Body of pancreas (tissue), 4 donors: ENCODE data around the gene MXI1. TPM values are rescaled to one million over a fixed set of nuclear protein-coding genes. Genes with fewer than 3 reads are reported as not detected.
"Not testable (repeated sequence)": the region's sequence is repeated elsewhere in the genome, so short reads cannot be mapped to it uniquely, and the experiment has no call there.

ENCODE experiments used
- ATAC-seq: fragments of 150-250 bp; one replicate; pipeline ENCODE4 v1.9.1; 2016
- DNase-seq, 4 donors: peaks; one replicate each; pipeline ENCODE4 v3.0.0-alpha.2; 2019
- H3K27ac ChIP-seq, 4 donors: fragments of 200-600 bp; sonication (generic); 1 replicate in 3 of 4; 2 replicates in 1 of 4; pipeline versions ENCODE4 v1.5.1 to v1.6.1; 2016 to 2019; ENCODE audit warnings: mild to moderate bottlenecking in 1 of 4, mixed read lengths in 1 of 4, moderate library complexity in 1 of 4
- H3K27me3 ChIP-seq, 2 donors: fragments of 200-600 bp; sonication (generic); one replicate each; pipeline ENCODE4 v1.6.0; 2016; ENCODE audit warnings: mild to moderate bottlenecking in 1 of 2
- H3K36me3 ChIP-seq, 2 donors: fragments of 200-600 bp; sonication (generic); replicated peaks in 1 of 2; 2 replicates each; pipeline ENCODE4 v1.5.1; 2016; ENCODE audit warnings: low read depth in 2 of 2; ENCODE audit not compliant: insufficient read depth in 1 of 2
- H3K4me1 ChIP-seq: fragments of 200-600 bp; sonication (generic); one replicate; pipeline ENCODE4 v1.6.0; 2016
- H3K4me3 ChIP-seq, 2 donors: fragments of 200-600 bp; sonication (generic); 1 replicate in 1 of 2; 2 replicates in 1 of 2; pipeline ENCODE4 v1.5.1; 2016 to 2019
- H3K9me3 ChIP-seq, 3 donors: fragments of 200-600 bp; sonication (generic); 1 replicate in 2 of 3; 2 replicates in 1 of 3; pipeline ENCODE4 v1.5.1; 2016
- POLR2A ChIP-seq, 3 donors: fragments of 450-650 bp; IDR thresholded peaks; one replicate each; pipeline ENCODE4 v1.6.1; 2016; ENCODE audit warnings: antibody characterized with exemption in 3 of 3, mild to moderate bottlenecking in 2 of 3
- WGBS, 2 donors: methylation state at CpG; one replicate each; pipeline ENCODE4 v1.1.5; 2017; 5-methylcytosine and 5-hydroxymethylcytosine counted together
- intact Hi-C: fragments of 100-400 bp; cut with DNase I; formaldehyde crosslinking; loops from one replicate; pipeline ENCODE4 v1.15.1; 2023
- total RNA-seq, 2 donors: library from RNA; depleted of rRNA; stranded (reverse); fragments of >200 nt; gene quantifications; one replicate each; pipeline ENCODE4 v1.1.0, GENCODE V29; 2016
- TF ChIP-seq, protein P1 (sequence below), 7 experiments: fragments of 450-650 bp in 4 of 7; fragments of 200-600 bp in 3 of 7; sonication (generic) in 3 of 7; IDR thresholded peaks; one replicate each; pipeline ENCODE4 v1.5.1; 2016 to 2019; ENCODE audit warnings: antibody characterized with exemption in 7 of 7

The MXI1 gene
- total RNA-seq, 2 donors from 2014 or later = 14.8 to 24.1 TPM

DNA sequence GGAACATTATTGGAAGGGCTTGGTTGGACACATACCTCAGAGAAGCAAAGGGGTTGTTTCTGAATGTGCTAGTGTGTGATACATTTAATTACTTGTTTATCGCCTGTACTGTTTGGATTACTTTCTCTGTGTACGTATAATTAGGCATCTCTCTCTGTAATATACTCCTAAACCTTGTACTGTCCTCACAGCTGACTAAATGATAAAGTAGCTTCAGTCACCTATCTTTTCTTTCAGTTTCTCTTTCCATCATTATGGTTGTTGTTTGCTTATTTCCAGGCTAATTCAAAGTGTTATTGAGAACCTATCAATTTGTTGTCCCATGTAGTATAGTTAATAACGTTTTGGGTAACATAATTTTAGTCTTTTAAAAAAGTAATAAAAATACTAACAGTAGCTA is 34.0 kb downstream of the MXI1 start:
- Histone ChIP-seq H3K4me1 (peaks cover 23% of the 10 kb centered on the region), H3K4me3 (no peak overlapping the region), H3K9me3 (no peaks in the 10 kb centered on the region), H3K36me3 (no peaks in the 10 kb centered on the region), H3K27me3 (no peaks in the 10 kb centered on the region), H3K27ac (no peak overlapping the region)
- WGBS, 2 donors = 68 to 71% methylated on average over 3 of the region's 3 CpGs
- no peak for DNase-seq
- intact Hi-C loops = no loop called here
- TF ChIP-seq POLR2A (IDR thresholded peaks at IDR 0.05) = no peak
- TF ChIP-seq, protein P1, sequence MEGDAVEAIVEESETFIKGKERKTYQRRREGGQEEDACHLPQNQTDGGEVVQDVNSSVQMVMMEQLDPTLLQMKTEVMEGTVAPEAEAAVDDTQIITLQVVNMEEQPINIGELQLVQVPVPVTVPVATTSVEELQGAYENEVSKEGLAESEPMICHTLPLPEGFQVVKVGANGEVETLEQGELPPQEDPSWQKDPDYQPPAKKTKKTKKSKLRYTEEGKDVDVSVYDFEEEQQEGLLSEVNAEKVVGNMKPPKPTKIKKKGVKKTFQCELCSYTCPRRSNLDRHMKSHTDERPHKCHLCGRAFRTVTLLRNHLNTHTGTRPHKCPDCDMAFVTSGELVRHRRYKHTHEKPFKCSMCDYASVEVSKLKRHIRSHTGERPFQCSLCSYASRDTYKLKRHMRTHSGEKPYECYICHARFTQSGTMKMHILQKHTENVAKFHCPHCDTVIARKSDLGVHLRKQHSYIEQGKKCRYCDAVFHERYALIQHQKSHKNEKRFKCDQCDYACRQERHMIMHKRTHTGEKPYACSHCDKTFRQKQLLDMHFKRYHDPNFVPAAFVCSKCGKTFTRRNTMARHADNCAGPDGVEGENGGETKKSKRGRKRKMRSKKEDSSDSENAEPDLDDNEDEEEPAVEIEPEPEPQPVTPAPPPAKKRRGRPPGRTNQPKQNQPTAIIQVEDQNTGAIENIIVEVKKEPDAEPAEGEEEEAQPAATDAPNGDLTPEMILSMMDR (IDR thresholded peaks at IDR 0.05) = no peak
- ATAC-seq = no peak

DNA sequence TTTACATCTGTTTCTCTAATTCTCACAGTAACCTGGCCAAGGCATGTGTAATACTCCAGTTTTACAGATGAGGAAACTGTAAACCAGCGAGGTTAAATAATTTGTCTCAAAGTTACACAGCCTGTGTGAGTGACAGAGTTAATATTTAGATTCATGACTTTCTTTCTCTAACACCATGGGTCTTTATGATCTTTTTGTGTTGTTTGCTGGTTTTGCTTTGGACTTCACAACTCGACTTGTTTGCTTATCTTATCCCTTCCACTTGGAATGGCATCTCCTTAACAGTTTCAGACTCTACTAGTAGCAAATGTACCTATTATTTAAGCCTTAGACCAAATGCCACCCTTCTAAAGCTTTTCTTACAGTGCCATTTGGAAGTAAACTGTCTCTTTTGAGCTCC is 34.4 kb downstream of the MXI1 start:
- 39 to 46% methylated on average over 2 of the region's 2 CpGs for WGBS, 2 donors
- H3K4me1 ChIP-seq = peaks cover 25% of the 10 kb centered on the region
- ATAC-seq = no peak
- H3K9me3 ChIP-seq = no peaks in the 10 kb centered on the region
- no peaks in the 10 kb centered on the region for H3K27me3 ChIP-seq
- DNase-seq = no peak
- no peak overlapping the region for H3K4me3 ChIP-seq
- H3K27ac ChIP-seq = no peak overlapping the region
- no peaks in the 10 kb centered on the region for H3K36me3 ChIP-seq
- intact Hi-C loops = no loop called here
- no peak for TF ChIP-seq POLR2A (IDR thresholded peaks at IDR 0.05)
- TF ChIP-seq, protein P1 (IDR thresholded peaks at IDR 0.05) = no peak

DNA sequence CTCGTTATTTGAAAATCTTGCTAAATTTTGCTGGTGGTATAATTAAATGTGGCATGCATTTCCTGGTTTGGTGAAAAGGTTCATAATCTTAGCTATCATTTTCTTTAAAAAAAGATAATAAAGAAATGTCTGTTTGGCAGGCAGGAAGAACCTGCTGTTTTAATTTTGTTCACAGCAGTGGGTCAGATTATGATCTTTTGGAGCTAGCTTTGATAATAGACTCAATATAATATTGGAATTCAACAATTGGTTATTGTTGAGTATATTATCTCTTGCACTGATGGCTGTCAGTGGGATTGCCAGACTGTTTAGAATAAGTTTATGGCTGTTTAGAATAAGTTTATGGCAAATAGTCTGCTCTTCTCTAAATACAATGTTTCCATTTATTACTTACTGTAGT is 35.1 kb downstream of the MXI1 start:
- 79 to 84% methylated on average over 1 of the region's 1 CpG for WGBS, 2 donors
- peak overlapping the region in 1 of 4 donors; percentile 9 for H3K27ac ChIP-seq
- ATAC-seq = no peak

DNA sequence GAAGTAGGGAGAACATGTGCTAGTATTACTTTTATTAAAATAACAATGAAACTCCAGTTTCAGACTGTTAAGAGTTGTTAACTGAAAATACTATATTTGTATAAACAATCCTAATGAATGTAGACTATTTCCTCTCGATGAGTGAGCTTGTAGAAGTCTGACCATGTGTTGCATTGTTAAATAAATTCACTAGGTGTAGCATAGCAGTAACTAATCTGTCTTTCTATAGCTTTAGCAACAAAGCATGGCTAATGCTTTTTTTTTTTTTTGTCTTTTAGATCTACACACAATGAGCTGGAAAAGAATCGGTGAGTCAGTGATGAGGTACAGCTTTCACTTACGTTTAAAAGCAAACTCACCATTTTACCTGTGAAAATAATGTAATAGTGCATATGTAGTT is 37.1 kb downstream of the MXI1 start:
- WGBS, 2 donors = 75 to 83% methylated on average over 3 of the region's 3 CpGs
- DNase-seq (no peak), ATAC-seq (no peak)
- no peaks in the 10 kb centered on the region for H3K9me3 ChIP-seq
- H3K27ac ChIP-seq = no peak overlapping the region
- peaks cover 22% of the 10 kb centered on the region for H3K4me1 ChIP-seq
- no peaks in the 10 kb centered on the region for H3K36me3 ChIP-seq
- intact Hi-C loops = no loop called here
- no peaks in the 10 kb centered on the region for H3K27me3 ChIP-seq
- no peak overlapping the region for H3K4me3 ChIP-seq
- TF ChIP-seq, protein P1 (IDR thresholded peaks at IDR 0.05) = no peak
- TF ChIP-seq POLR2A (IDR thresholded peaks at IDR 0.05) = no peak

More for the DNA sequence above, 35.1 kb downstream of the MXI1 start:
- no peak for DNase-seq
- TF ChIP-seq, protein P1 (IDR thresholded peaks at IDR 0.05) = no peak
- TF ChIP-seq POLR2A (IDR thresholded peaks at IDR 0.05) = no peak
- intact Hi-C loops = no loop called here
- Histone ChIP-seq H3K4me1 (peaks cover 25% of the 10 kb centered on the region), H3K27me3 (no peaks in the 10 kb centered on the region), H3K36me3 (no peaks in the 10 kb centered on the region), H3K9me3 (no peaks in the 10 kb centered on the region), H3K4me3 (no peak overlapping the region)

DNA sequence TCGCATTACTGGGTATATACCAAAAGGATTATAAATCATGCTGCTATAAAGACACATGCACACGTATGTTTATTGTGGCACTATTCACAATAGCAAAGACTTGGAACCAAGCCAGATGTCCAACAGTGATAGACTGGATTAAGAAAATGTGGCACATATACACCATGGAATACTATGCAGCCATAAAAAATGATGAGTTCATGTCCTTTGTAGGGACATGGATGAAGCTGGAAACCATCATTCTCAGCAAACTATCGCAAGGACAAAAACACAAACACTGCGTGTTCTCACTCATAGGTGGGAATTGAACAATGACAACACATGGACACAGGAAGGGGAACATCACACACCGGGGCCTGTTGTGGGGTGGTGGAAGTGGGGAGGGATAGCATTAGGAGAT is 40.4 kb downstream of the MXI1 start:
- H3K9me3 ChIP-seq, H3K4me3 ChIP-seq, H3K36me3 ChIP-seq, H3K27ac ChIP-seq, H3K27me3 ChIP-seq, DNase-seq, H3K4me1 ChIP-seq, intact Hi-C loops, ATAC-seq: not testable (repeated sequence)
- WGBS, 2 donors = 74 to 75% methylated on average over 5 of the region's 5 CpGs

DNA sequence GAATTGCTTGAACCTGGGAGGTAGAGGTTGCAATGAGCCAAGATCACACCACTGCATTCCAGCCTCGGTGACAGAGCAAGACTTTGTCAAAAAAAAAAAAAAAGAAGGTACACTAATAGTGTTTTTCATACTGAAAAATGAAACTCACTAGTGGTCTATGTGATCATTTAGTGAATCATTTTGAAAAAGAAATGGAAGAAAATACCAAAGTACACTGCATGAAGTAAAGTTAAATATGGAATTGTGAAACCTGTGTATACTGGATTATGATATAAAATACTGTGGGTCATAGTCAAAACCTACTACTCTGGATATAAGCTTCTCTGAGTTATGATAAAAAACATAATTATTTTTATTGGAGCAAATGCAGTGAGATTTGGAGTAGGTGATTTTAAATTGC is 42.1 kb downstream of the MXI1 start:
- 63 to 100% methylated on average over 1 of the region's 1 CpG for WGBS, 2 donors
- H3K4me3 ChIP-seq, ATAC-seq, H3K27ac ChIP-seq, H3K27me3 ChIP-seq, H3K9me3 ChIP-seq, DNase-seq, H3K36me3 ChIP-seq, H3K4me1 ChIP-seq, intact Hi-C loops: not testable (repeated sequence)

DNA sequence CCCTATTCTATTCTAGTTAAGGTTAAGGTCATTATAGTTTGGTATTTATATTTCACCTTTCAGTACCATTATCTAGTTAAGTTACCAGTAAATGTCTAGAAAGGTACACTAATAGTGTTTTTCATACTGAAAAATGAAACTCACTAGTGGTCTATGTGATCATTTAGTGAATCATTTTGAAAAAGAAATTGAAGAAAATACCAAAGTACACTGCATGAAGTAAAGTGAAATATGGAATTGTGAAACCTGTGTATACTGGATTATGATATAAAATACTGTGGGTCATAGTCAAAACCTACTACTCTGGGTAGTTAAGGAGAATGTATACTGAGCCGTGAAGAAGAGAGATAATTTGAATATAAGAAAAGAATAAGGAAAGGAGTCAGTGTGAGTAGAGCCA is 44.0 kb downstream of the MXI1 start:
- ATAC-seq, H3K4me1 ChIP-seq, H3K9me3 ChIP-seq, H3K36me3 ChIP-seq, H3K27me3 ChIP-seq, DNase-seq, H3K27ac ChIP-seq, H3K4me3 ChIP-seq, intact Hi-C loops: not testable (repeated sequence)
- 94 to 96% methylated on average over 1 of the region's 1 CpG for WGBS, 2 donors
